Activated naive CD8-positive, alpha-beta T cell treated with anti-CD3 and anti-CD28 coated beads, Interleukin-2, amount 10 ng/mL, durations not matched to agents 7 days and 5 days (primary cell): ENCODE data around the gene HERPUD1. TPM values are rescaled to one million over a fixed set of nuclear protein-coding genes. Genes with fewer than 3 reads are reported as not detected.
"Not testable (repeated sequence)": the region's sequence is repeated elsewhere in the genome, so short reads cannot be mapped to it uniquely, and the experiment has no call there.

Source experiments
- ATAC-seq: fragments of 150-1000 bp; cut with Tn5 transposase; one replicate; pipeline ENCODE4 v1.10.0; 2021; ENCODE audit warnings: low read depth, moderate library complexity
- POLR2A ChIA-PET: fragments of 350-600 bp; sonication (Branson Sonifier 250); formaldehyde crosslinking; loops from one replicate; lab custom pipeline; 2021; ENCODE audit warnings: antibody characterized with exemption; lab: Charles Lee
- DNase-seq: peaks from one replicate; pipeline ENCODE4 v3.0.0; 2021
- H3K27ac Mint-ChIP-seq: one replicate; pipeline ENCODE4 v1.8.0; 2022; ENCODE audit warnings: mild to moderate bottlenecking, mixed read lengths
- H3K27me3 Mint-ChIP-seq: one replicate; pipeline ENCODE4 v1.8.0; 2022; ENCODE audit warnings: mild to moderate bottlenecking, moderate library complexity, mixed read lengths
- H3K36me3 Mint-ChIP-seq: one replicate; pipeline ENCODE4 v1.8.0; 2021; ENCODE audit warnings: mild to moderate bottlenecking, mixed read lengths
- H3K4me1 Mint-ChIP-seq: one replicate; pipeline ENCODE4 v1.8.0; 2021; ENCODE audit warnings: mixed read lengths
- H3K4me3 Mint-ChIP-seq: one replicate; pipeline ENCODE4 v1.8.0; 2022; ENCODE audit warnings: mild to moderate bottlenecking, moderate library complexity, mixed read lengths
- H3K9me3 Mint-ChIP-seq: one replicate; pipeline ENCODE4 v1.8.0; 2021; ENCODE audit warnings: mixed read lengths
- total RNA-seq, 2 experiments: library from RNA; stranded (reverse); gene quantifications; one replicate each; pipeline ENCODE4 v1.2.3, GENCODE V29; 2021

Gene HERPUD1
- 100 to 1,000 TPM; 134 to 157 TPM for total RNA-seq

- peak; percentile 95 for ATAC-seq
- H3K4me1 Mint-ChIP-seq, result peaks cover 32% of the 10 kb centered on the region
Observed at GRCh38 chr16:56931892-56932720, at the start of gene HERPUD1. Gene HERPUD1 (plus strand): TSS chr16:56932142. CDS start chr16:56932245, 103 bp downstream.

GRCh38 chr16:56883586-56883985, 48.4 kb upstream of the HERPUD1 start:
- no peaks in the 10 kb centered on the region for H3K9me3 Mint-ChIP-seq
- no peak for DNase-seq
- H3K27ac Mint-ChIP-seq, result no peak overlapping the region

More at GRCh38 chr16:56931892-56932720, at the start of gene HERPUD1:
- Mint-ChIP-seq H3K9me3 (no peaks in the 10 kb centered on the region), H3K27me3 (no peaks in the 10 kb centered on the region), H3K36me3 (peaks cover 37% of the 10 kb centered on the region), H3K27ac (peak within 1 kb of the TSS; percentile 100), H3K4me3 (peak within 1 kb of the TSS; percentile 98)
- peak; percentile 99 for DNase-seq
- POLR2A ChIA-PET, result interaction anchor here (0.6 to 5.7 kb wide), 35 partner anchors 9 to 678 kb away, joined by 3 to 81 read pairs (median 4); partner anchors contain the start of genes MT2A, NLRC5 and PSME3IP1

GRCh38 chr16:56884026-56884582, 47.8 kb upstream of the HERPUD1 start:
- DNase-seq (no peak), ATAC-seq (no peak)
- POLR2A ChIA-PET, result no interaction called here
- no peaks in the 10 kb centered on the region for H3K9me3 Mint-ChIP-seq
- H3K4me1 Mint-ChIP-seq, result no peaks in the 10 kb centered on the region
- H3K27ac Mint-ChIP-seq, result no peak overlapping the region
- no peak overlapping the region for H3K4me3 Mint-ChIP-seq
- no peaks in the 10 kb centered on the region for H3K36me3 Mint-ChIP-seq
- peaks cover 2% of the 10 kb centered on the region for H3K27me3 Mint-ChIP-seq

More at GRCh38 chr16:56883586-56883985, 48.4 kb upstream of the HERPUD1 start:
- ATAC-seq, result no peak
- no peaks in the 10 kb centered on the region for H3K4me1 Mint-ChIP-seq
- no peaks in the 10 kb centered on the region for H3K36me3 Mint-ChIP-seq
- H3K27me3 Mint-ChIP-seq, result peaks cover 2% of the 10 kb centered on the region
- POLR2A ChIA-PET, result interaction anchor here (0.7 kb wide), 1 partner anchor 46 kb away, joined by 3 read pairs; no protein-coding TSS in a partner anchor
- H3K4me3 Mint-ChIP-seq, result no peak overlapping the region

GRCh38 chr16:56884929-56885328, 47.0 kb upstream of the HERPUD1 start:
- not testable (repeated sequence) for H3K9me3 Mint-ChIP-seq, H3K36me3 Mint-ChIP-seq, H3K4me1 Mint-ChIP-seq, H3K27ac Mint-ChIP-seq, H3K27me3 Mint-ChIP-seq, ATAC-seq, H3K4me3 Mint-ChIP-seq, DNase-seq
- POLR2A ChIA-PET, result interaction anchor here (0.6 kb wide), 1 partner anchor 19 kb away, joined by 3 read pairs; no protein-coding TSS in a partner anchor

- Mint-ChIP-seq H3K27ac (no peak overlapping the region), H3K9me3 (no peaks in the 10 kb centered on the region), H3K4me3 (no peak overlapping the region), H3K27me3 (peaks cover 3% of the 10 kb centered on the region), H3K4me1 (no peaks in the 10 kb centered on the region), H3K36me3 (no peaks in the 10 kb centered on the region)
- DNase-seq (no peak), ATAC-seq (no peak)
- POLR2A ChIA-PET, result no interaction called here
Observed at GRCh38 chr16:56885446-56886162, 46.3 kb upstream of the HERPUD1 start.

GRCh38 chr16:56886296-56886695, 45.6 kb upstream of the HERPUD1 start:
- H3K9me3 Mint-ChIP-seq, result no peaks in the 10 kb centered on the region
- POLR2A ChIA-PET, result no interaction called here
- no peaks in the 10 kb centered on the region for H3K36me3 Mint-ChIP-seq
- no peak overlapping the region for H3K27ac Mint-ChIP-seq
- H3K4me1 Mint-ChIP-seq, result no peaks in the 10 kb centered on the region
- peaks cover 3% of the 10 kb centered on the region for H3K27me3 Mint-ChIP-seq
- DNase-seq (no peak), ATAC-seq (no peak)
- H3K4me3 Mint-ChIP-seq, result no peak overlapping the region

GRCh38 chr16:56886826-56887225, 45.1 kb upstream of the HERPUD1 start:
- no peak overlapping the region for H3K4me3 Mint-ChIP-seq
- ATAC-seq (no peak), DNase-seq (no peak)
- POLR2A ChIA-PET, result no interaction called here
- no peaks in the 10 kb centered on the region for H3K4me1 Mint-ChIP-seq
- no peaks in the 10 kb centered on the region for H3K36me3 Mint-ChIP-seq
- no peaks in the 10 kb centered on the region for H3K9me3 Mint-ChIP-seq
- peaks cover 3% of the 10 kb centered on the region for H3K27me3 Mint-ChIP-seq
- H3K27ac Mint-ChIP-seq, result no peak overlapping the region

GRCh38 chr16:56888806-56889205, 43.1 kb upstream of the HERPUD1 start:
- ATAC-seq (no peak), DNase-seq (no peak)
- Mint-ChIP-seq H3K27ac (no peak overlapping the region), H3K4me1 (no peaks in the 10 kb centered on the region), H3K36me3 (no peaks in the 10 kb centered on the region), H3K27me3 (peaks cover 3% of the 10 kb centered on the region), H3K4me3 (no peak overlapping the region), H3K9me3 (no peaks in the 10 kb centered on the region)
- POLR2A ChIA-PET, result no interaction called here

- H3K27me3 Mint-ChIP-seq, result peaks cover 3% of the 10 kb centered on the region
- ATAC-seq (no peak), DNase-seq (no peak)
- no peak overlapping the region for H3K27ac Mint-ChIP-seq
- H3K36me3 Mint-ChIP-seq, result no peaks in the 10 kb centered on the region
- no peaks in the 10 kb centered on the region for H3K4me1 Mint-ChIP-seq
- H3K9me3 Mint-ChIP-seq, result no peaks in the 10 kb centered on the region
- no peak overlapping the region for H3K4me3 Mint-ChIP-seq
- POLR2A ChIA-PET, result no interaction called here
Observed at GRCh38 chr16:56889206-56889605, 42.7 kb upstream of the HERPUD1 start.

GRCh38 chr16:56891685-56892084, 40.3 kb upstream of the HERPUD1 start:
- no peak overlapping the region for H3K27ac Mint-ChIP-seq
- DNase-seq (no peak), ATAC-seq (no peak)
- POLR2A ChIA-PET, result interaction anchor here (1.0 kb wide), 1 partner anchor 54 kb away, joined by 3 read pairs; no protein-coding TSS in a partner anchor
- H3K27me3 Mint-ChIP-seq, result peaks cover 4% of the 10 kb centered on the region
- H3K36me3 Mint-ChIP-seq, result no peaks in the 10 kb centered on the region
- H3K4me3 Mint-ChIP-seq, result no peak overlapping the region
- no peaks in the 10 kb centered on the region for H3K4me1 Mint-ChIP-seq
- no peaks in the 10 kb centered on the region for H3K9me3 Mint-ChIP-seq

- no peak overlapping the region for H3K27ac Mint-ChIP-seq
- H3K36me3 Mint-ChIP-seq, result no peaks in the 10 kb centered on the region
- H3K4me3 Mint-ChIP-seq, result no peak overlapping the region
- H3K27me3 Mint-ChIP-seq, result peaks cover 9% of the 10 kb centered on the region
- no peak for DNase-seq
- POLR2A ChIA-PET, result interaction anchor here (1.2 to 1.6 kb wide), 2 partner anchors 11 to 39 kb away, joined by 3 to 6 read pairs; partner anchors contain the start of gene HERPUD1
- H3K4me1 Mint-ChIP-seq, result peaks cover 2% of the 10 kb centered on the region
- no peak for ATAC-seq
- H3K9me3 Mint-ChIP-seq, result no peaks in the 10 kb centered on the region
Observed at GRCh38 chr16:56892705-56893104, 39.2 kb upstream of the HERPUD1 start.

- Mint-ChIP-seq H3K4me1 (peaks cover 15% of the 10 kb centered on the region), H3K4me3 (no peak overlapping the region), H3K27me3 (peaks cover 14% of the 10 kb centered on the region), H3K9me3 (no peaks in the 10 kb centered on the region), H3K27ac (no peak overlapping the region), H3K36me3 (no peaks in the 10 kb centered on the region)
- POLR2A ChIA-PET, result no interaction called here
- no peak for ATAC-seq
- DNase-seq, result no peak
Observed at GRCh38 chr16:56894331-56894917, 37.5 kb upstream of the HERPUD1 start.

GRCh38 chr16:56895813-56896212, 36.1 kb upstream of the HERPUD1 start:
- no peak overlapping the region for H3K27ac Mint-ChIP-seq
- no peaks in the 10 kb centered on the region for H3K36me3 Mint-ChIP-seq

More at GRCh38 chr16:56895813-56896212, 36.1 kb upstream of the HERPUD1 start:
- ATAC-seq (no peak), DNase-seq (no peak)
- POLR2A ChIA-PET, result interaction anchor here (2.5 kb wide), 1 partner anchor 36 kb away, joined by 10 read pairs; the partner anchor contains the start of gene HERPUD1
- no peaks in the 10 kb centered on the region for H3K9me3 Mint-ChIP-seq
- H3K27me3 Mint-ChIP-seq, result peaks cover 16% of the 10 kb centered on the region
- no peak overlapping the region for H3K4me3 Mint-ChIP-seq
- H3K4me1 Mint-ChIP-seq, result peaks cover 24% of the 10 kb centered on the region
